Activated naive CD8-positive, alpha-beta T cell treated with anti-CD3 and anti-CD28 coated beads for 36 hours (primary cell): ENCODE measurements around the gene MGAT4B. TPM values are rescaled to one million over a fixed set of nuclear protein-coding genes. Genes with fewer than 3 reads are reported as not detected.

Source experiments
- DNase-seq: peaks from one replicate; pipeline ENCODE4 v3.0.0; 2021
- H3K27ac Mint-ChIP-seq: one replicate; pipeline ENCODE4 v1.8.0; 2022; ENCODE audit warnings: mild to moderate bottlenecking, moderate library complexity, mixed read lengths
- H3K27me3 Mint-ChIP-seq: one replicate; pipeline ENCODE4 v1.8.0; 2022; ENCODE audit warnings: mild to moderate bottlenecking, mixed read lengths
- H3K36me3 Mint-ChIP-seq: one replicate; pipeline ENCODE4 v1.8.0; 2021; ENCODE audit warnings: mild to moderate bottlenecking, mixed read lengths
- H3K4me1 Mint-ChIP-seq: one replicate; pipeline ENCODE4 v1.8.0; 2021; ENCODE audit warnings: mixed read lengths
- H3K4me3 Mint-ChIP-seq: one replicate; pipeline ENCODE4 v1.8.0; 2022; ENCODE audit warnings: mild to moderate bottlenecking, moderate library complexity, mixed read lengths
- H3K9me3 Mint-ChIP-seq: one replicate; pipeline ENCODE4 v1.8.0; 2022; ENCODE audit warnings: mixed read lengths
- total RNA-seq, 2 experiments: library from RNA; stranded (reverse); gene quantifications; one replicate each; pipeline ENCODE4 v1.2.3, GENCODE V29; 2021

MGAT4B gene
- total RNA-seq, 2 experiments from 2014 or later = 67.9 to 71.5 TPM

DNA sequence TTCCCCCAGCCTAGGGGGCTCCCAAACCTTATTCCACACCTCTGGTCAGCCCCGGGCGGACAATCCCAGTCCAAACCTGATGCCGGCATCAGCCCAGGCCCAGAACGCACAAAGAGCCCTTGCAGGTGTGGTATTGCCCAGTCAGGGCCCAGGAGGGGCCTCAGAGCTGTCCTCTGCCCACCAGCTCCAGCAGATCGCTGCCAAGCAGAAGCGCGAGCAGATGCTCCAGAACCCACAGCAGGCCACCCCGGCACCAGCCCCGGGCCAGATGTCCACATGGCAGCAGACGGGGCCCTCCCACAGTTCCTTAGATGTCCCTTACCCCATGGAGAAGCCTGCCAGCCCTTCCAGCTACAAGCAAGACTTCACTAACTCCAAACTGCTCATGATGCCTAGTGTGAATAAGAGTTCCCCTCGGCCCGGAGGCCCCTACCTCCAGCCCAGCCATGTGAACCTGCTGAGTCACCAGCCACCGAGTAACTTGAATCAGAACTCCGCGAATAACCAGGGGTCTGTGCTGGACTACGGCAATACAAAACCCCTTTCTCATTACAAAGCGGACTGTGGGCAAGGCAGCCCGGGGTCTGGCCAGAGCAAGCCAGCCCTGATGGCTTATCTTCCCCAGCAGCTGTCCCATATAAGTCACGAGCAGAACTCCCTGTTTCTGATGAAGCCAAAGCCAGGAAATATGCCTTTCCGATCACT, 40.5 kb downstream of the MGAT4B start:
- Mint-ChIP-seq H3K27ac (no peak overlapping the region), H3K36me3 (peaks cover 14% of the 10 kb centered on the region), H3K9me3 (no peaks in the 10 kb centered on the region), H3K4me3 (no peak overlapping the region), H3K27me3 (no peaks in the 10 kb centered on the region), H3K4me1 (peaks cover 37% of the 10 kb centered on the region)
- DNase-seq = no peak

DNA sequence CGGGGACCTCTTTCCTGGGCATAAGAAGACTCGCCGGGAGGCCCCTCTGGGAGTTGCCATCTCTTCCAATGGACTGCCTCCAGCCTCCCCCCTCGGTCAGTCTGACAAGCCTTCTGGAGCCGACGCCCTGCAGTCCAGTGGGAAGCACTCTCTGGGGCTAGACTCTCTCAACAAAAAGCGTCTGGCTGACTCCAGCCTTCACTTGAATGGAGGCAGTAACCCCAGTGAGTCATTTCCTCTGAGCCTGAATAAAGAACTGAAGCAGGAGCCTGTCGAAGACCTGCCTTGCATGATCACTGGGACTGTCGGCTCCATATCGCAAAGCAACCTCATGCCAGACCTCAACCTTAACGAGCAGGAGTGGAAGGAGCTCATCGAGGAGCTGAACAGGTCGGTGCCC, 41.3 kb downstream of the MGAT4B start:
- Mint-ChIP-seq H3K27ac (no peak overlapping the region), H3K36me3 (peaks cover 14% of the 10 kb centered on the region), H3K4me3 (no peak overlapping the region), H3K9me3 (no peaks in the 10 kb centered on the region), H3K27me3 (no peaks in the 10 kb centered on the region), H3K4me1 (peaks cover 39% of the 10 kb centered on the region)
- no peak for DNase-seq

DNA sequence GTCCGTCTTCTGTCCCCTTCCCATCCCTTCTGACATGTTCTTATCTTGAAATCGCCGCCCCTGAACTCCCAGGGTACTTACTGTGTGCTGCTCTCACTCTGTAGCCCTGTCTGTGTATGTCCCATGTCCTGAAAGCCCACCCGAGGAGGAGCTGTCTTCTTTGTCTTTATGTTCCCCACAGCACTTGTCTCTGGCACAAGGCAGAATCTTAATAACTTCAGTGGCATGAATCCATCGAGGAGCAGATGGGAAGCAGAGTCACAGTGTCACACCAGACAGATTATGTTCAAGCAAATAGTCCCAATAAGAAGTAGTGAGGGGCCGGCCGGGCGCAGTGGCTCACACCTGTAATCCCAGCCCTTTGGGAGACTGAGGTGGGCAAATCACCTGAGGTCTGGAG, 42.6 kb downstream of the MGAT4B start:
- H3K9me3 Mint-ChIP-seq = no peaks in the 10 kb centered on the region
- no peak for DNase-seq
- peaks cover 50% of the 10 kb centered on the region for H3K4me1 Mint-ChIP-seq
- H3K36me3 Mint-ChIP-seq = peaks cover 12% of the 10 kb centered on the region
- H3K4me3 Mint-ChIP-seq = no peak overlapping the region
- H3K27ac Mint-ChIP-seq = no peak overlapping the region
- no peaks in the 10 kb centered on the region for H3K27me3 Mint-ChIP-seq

DNA sequence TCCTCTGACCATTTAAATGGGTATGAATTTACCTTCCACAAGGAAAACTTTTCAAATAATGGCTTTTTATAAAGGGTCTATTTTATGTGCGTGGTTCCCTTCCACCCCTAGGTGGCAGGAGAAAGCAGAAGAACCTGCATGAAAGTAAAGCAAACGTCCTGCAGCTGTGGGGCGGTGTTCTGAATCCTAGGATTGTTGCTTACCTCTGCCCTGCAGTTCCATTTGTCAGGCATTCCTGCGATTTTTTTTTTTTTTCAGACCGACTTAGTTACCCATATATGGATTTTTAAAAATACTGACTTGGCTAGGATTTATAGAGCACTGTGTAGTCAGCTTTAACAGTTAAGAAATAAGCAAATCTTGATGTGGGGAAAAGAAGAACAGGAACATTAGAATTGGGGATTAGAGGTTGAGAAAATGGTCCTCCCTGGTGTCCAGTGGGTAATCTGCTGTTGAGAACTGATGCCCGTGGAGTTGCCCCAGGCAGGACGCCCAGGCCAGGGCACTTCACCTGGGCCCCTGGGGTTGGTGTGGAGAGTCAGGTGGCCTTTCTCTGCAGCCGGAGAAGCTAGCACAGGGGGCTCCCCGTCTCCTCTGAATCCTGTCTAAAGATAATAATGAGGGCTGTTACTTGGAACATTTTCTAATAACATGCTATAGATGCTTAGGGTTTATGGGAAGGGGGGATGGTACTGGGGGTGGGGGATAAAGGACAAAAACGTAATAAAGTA, 43.3 kb downstream of the MGAT4B start:
- peaks cover 52% of the 10 kb centered on the region for H3K4me1 Mint-ChIP-seq
- DNase-seq = peak; percentile 23
- H3K27me3 Mint-ChIP-seq = no peaks in the 10 kb centered on the region
- H3K4me3 Mint-ChIP-seq = no peak overlapping the region
- H3K27ac Mint-ChIP-seq = no peak overlapping the region
- H3K9me3 Mint-ChIP-seq = no peaks in the 10 kb centered on the region
- peaks cover 9% of the 10 kb centered on the region for H3K36me3 Mint-ChIP-seq

DNA sequence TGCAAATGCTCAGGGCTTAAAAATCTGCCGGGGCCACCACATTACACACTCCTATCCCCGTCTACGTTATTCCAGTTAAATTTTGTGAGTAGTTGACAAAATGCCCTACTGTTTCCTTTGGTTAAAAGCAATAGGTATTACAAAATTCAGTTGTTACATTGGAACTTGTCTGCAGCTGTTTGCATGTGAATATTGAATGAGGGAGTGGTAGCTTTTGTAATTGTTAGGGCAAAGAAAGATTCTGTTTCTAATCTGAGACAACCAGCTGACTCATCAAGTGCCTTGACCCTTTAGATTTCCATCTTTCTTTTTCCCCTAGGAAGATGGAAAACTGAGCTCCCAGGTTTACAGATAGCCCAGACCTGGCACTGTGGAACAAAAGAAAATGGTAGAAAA, 43.9 kb downstream of the MGAT4B start:
- H3K9me3 Mint-ChIP-seq = no peaks in the 10 kb centered on the region
- H3K27me3 Mint-ChIP-seq = no peaks in the 10 kb centered on the region
- H3K27ac Mint-ChIP-seq = no peak overlapping the region

DNA sequence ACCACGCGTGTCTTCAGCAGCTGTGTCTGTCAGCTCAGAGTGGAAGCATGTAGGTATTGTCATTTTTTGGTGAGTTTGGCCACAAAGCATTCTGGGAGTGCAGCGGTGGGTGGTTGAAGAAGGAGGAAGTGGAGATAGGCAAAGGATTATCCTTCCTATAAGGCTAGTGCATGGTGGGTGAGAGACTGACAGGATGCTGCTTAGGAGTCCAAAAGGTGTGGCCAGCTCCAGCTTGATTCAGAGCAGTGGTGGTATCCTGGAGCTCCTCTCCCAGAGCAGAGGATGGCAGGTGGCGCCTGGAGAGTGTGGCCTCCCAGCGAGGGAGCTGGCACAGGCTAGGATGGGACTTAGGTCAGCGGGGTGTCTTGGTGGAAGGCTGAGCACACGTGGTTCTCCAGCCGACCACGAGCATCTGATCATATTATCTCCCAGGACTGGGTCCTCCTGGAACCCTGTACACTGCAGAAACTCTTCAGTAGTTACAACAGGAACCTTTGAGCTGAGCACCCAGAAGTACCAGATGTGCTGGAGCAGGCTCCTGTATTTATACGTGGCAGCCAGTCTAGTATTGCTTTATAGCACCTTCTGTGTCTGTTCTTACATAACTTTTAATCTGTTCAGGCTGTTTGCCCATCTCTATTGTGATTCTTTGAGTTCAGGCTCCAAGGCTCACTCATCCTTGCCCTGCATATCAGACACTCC, 44.4 kb downstream of the MGAT4B start:
- Mint-ChIP-seq H3K36me3 (peaks cover 8% of the 10 kb centered on the region), H3K27me3 (no peaks in the 10 kb centered on the region), H3K4me3 (no peak overlapping the region), H3K9me3 (no peaks in the 10 kb centered on the region), H3K27ac (peak overlapping the region; percentile 18), H3K4me1 (peaks cover 51% of the 10 kb centered on the region)
- DNase-seq = no peak

More for the DNA sequence above, 43.9 kb downstream of the MGAT4B start:
- DNase-seq = no peak
- peaks cover 8% of the 10 kb centered on the region for H3K36me3 Mint-ChIP-seq
- H3K4me3 Mint-ChIP-seq = no peak overlapping the region
- H3K4me1 Mint-ChIP-seq = peaks cover 50% of the 10 kb centered on the region

DNA sequence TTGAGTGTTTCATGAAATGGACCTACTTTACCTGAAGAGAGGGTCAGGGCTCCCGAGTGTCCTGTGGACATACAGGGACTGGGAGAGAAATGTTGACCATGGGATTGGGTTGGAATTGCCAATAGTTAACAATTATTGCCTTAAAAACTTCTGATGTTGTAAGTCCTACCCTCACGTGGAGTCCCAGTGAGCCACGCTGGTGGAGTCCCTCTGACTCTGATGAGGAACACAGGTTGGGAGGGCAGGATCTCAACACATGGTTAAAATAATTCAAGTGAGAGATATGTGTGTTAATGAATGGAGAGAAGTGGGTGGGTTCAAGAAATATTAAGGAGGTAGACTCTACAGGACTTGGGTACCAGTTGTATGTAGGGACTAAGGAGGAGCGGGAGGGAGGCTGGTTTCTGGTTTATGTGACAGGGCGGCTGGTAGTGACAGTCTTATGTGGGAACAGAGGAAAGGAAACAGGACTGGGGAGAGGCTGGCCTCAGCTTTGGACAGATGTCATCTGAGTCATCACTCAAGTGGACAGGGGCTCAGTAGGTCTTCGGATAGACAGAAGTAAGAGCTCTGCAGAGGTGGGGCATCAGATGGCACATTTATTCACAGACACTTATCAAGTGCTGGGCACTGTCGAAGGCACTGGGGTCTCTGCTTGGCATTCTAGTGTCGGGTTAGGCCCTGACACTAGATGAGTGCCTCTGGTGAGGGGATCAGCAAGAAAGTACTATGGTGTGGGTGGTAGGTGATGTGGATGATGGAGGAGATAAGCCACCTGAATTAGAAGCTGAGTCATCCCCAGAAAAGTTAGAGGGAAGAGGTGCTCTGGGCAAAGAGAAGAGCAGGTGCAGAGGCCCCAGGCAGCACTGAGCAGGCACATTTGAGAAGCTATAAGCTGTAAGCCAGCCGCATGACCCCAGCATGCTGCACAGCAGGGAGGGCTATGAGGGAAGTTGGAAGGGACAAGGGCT, 46.8 kb downstream of the MGAT4B start:
- DNase-seq = peak; percentile 18
- H3K27me3 Mint-ChIP-seq = no peaks in the 10 kb centered on the region
- no peak overlapping the region for H3K4me3 Mint-ChIP-seq
- H3K4me1 Mint-ChIP-seq = peaks cover 52% of the 10 kb centered on the region
- H3K36me3 Mint-ChIP-seq = peaks cover 2% of the 10 kb centered on the region
- peak overlapping the region; percentile 54 for H3K27ac Mint-ChIP-seq
- H3K9me3 Mint-ChIP-seq = no peaks in the 10 kb centered on the region

DNA sequence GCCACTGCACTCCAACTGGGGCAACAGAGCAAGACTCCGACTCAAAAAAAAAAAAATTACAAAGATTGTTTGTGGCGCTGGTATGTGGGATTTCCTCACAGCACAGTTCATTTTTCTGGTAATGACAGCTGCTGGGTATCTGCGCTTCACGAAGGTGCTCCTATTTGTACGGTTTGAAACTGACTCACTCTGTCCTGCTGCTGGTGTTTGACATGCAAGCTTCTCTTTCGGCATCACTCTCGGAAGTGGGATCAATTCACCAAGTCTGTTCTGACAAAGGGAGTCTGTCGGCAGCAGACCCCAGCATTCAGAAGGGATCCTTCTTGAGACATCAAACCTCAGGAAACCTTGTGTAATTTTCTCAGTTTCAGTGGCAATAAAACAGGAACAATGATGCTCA, 47.7 kb downstream of the MGAT4B start:
- Mint-ChIP-seq H3K27ac (no peak overlapping the region), H3K4me1 (peaks cover 61% of the 10 kb centered on the region), H3K9me3 (no peaks in the 10 kb centered on the region), H3K36me3 (peaks cover 2% of the 10 kb centered on the region), H3K4me3 (no peak overlapping the region), H3K27me3 (no peaks in the 10 kb centered on the region)
- no peak for DNase-seq

DNA sequence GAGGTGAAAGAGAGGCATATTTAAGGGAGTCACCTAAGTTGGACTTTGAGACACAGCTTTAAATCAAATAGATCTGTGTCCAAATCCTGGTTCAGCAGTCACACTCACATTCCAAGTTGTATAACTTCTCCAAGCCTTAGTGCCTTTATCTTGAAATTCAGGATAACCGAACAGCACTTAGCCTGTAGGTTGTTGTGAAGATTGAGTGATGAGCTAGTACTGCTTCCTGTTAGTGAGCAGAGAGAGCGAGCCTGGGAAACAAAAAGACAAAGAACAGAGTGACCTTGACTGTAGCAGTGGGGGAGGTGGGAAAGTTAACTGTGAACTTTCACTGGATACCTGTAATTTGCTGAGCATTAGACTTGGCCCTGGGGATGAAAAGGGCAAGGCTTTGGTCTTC, 51.6 kb downstream of the MGAT4B start:
- Mint-ChIP-seq H3K4me3 (no peak overlapping the region), H3K27me3 (no peaks in the 10 kb centered on the region), H3K27ac (peak overlapping the region; percentile 38), H3K9me3 (no peaks in the 10 kb centered on the region), H3K4me1 (peaks cover 40% of the 10 kb centered on the region), H3K36me3 (peaks cover 15% of the 10 kb centered on the region)
- no peak for DNase-seq

DNA sequence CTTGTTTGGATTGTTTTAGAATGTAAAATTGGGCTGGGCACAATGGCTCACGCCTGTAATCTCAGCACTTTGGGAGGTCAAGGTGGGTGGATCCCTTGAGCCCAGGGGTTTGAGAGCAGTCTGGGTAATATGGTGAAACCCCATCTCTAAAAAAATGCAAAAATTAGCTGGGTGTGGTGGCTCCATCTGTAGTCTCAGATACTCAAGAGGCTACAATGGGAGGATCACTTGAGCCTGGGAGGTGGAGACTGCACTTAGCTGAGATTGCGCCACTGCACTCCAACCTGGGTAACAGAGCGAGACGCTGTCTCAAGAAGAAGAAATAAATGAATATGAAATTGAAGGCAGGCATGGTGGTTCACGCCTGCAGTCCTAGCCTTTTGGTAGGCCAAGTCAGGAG, 52.7 kb downstream of the MGAT4B start:
- Mint-ChIP-seq H3K4me1 (peaks cover 34% of the 10 kb centered on the region), H3K27ac (no peak overlapping the region), H3K36me3 (peaks cover 17% of the 10 kb centered on the region), H3K27me3 (no peaks in the 10 kb centered on the region), H3K9me3 (no peaks in the 10 kb centered on the region), H3K4me3 (no peak overlapping the region)
- DNase-seq = no peak

DNA sequence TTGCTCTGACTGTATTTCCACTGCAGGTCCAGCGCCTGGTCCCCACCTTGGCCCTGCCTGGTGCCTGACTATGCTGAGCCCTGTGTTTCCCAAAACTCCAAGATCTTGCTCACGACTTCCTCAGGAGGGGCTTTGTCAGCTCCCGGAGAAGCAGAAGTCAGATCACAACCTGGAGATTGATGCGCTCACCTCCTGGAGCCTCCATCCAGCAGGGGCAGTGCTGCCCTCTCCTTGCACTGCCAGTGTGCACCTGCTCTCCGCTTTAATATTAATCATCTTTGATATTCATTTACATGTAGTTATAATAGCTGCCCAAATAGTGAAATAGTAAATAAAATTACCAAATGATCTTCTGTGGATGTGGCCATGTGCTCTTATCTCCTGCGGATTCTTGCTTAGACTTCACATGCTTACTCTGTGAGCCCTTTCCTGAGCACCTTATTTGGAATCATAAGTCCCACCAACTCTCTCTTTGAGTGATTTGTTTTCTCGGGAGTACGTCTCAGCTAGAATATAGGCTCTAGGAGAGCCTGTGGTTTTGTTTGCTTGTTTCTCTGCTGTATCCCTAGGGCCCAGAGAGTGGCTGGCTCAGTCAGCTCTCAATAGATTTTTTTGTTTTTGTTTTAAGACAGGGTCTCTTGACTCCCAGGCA, 56.7 kb downstream of the MGAT4B start:
- Mint-ChIP-seq H3K36me3 (peaks cover 23% of the 10 kb centered on the region), H3K27me3 (no peaks in the 10 kb centered on the region), H3K27ac (no peak overlapping the region), H3K9me3 (no peaks in the 10 kb centered on the region), H3K4me3 (no peak overlapping the region), H3K4me1 (peaks cover 35% of the 10 kb centered on the region)
- DNase-seq = no peak

DNA sequence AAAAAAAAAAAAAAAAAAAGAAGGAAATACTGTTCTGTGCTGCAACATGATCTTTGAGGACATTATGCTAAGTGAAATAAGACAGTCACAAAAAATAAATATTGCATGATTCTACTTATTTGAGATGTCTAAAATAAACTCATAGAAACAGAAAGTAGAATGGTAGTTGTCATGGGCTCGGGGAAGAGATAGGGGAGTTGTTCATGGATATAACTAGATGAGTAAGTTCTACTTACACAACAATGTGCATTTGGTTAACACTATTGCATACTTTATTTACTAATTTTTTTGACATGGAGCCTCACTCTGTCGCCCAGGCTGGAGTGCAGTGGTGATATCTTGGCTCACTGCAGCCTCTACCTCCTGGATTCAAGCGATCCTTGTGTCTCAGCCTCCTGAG, 58.9 kb downstream of the MGAT4B start:
- Mint-ChIP-seq H3K27me3 (no peaks in the 10 kb centered on the region), H3K4me3 (no peak overlapping the region), H3K36me3 (peaks cover 21% of the 10 kb centered on the region), H3K27ac (no peak overlapping the region), H3K4me1 (peaks cover 18% of the 10 kb centered on the region), H3K9me3 (no peaks in the 10 kb centered on the region)
- DNase-seq = no peak
